GM12874 (cell line): ENCODE measurements around the gene UGT1A3.

Experiments
- TF ChIP-seq, protein P1 (sequence below): IDR thresholded peaks from 2 replicates; pipeline ENCODE4 v1.5.1; 2011; ENCODE audit warnings: low read depth, mild to moderate bottlenecking, control low read depth, low read length, moderate library complexity; ENCODE audit not compliant: insufficient read depth

Gene UGT1A3

DNA sequence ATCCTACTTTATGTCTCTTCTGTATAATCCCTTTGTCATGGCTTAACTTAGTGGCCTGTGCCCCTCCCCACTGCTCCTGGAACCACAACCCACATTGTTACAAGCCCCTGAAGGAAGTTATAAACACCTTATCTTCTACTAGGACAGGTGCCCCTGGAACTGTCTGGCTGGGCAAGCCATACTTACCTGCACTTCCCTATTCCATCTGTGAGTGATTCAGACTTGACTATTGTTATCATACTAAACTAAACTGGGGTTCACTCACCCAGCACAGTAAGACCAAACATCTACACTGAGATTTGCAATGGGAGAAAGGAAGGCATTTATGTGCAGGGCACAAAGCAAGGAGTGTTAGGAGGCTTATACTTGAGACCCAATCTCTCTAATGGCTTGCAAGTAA, 39.8 kb upstream of the UGT1A3 start:
- TF ChIP-seq, protein P1, sequence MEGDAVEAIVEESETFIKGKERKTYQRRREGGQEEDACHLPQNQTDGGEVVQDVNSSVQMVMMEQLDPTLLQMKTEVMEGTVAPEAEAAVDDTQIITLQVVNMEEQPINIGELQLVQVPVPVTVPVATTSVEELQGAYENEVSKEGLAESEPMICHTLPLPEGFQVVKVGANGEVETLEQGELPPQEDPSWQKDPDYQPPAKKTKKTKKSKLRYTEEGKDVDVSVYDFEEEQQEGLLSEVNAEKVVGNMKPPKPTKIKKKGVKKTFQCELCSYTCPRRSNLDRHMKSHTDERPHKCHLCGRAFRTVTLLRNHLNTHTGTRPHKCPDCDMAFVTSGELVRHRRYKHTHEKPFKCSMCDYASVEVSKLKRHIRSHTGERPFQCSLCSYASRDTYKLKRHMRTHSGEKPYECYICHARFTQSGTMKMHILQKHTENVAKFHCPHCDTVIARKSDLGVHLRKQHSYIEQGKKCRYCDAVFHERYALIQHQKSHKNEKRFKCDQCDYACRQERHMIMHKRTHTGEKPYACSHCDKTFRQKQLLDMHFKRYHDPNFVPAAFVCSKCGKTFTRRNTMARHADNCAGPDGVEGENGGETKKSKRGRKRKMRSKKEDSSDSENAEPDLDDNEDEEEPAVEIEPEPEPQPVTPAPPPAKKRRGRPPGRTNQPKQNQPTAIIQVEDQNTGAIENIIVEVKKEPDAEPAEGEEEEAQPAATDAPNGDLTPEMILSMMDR = no peak

- TF ChIP-seq, protein P1 = no peak
Observed at GRCh38 chr2:233689501-233689900, 39.3 kb upstream of the UGT1A3 start.

DNA sequence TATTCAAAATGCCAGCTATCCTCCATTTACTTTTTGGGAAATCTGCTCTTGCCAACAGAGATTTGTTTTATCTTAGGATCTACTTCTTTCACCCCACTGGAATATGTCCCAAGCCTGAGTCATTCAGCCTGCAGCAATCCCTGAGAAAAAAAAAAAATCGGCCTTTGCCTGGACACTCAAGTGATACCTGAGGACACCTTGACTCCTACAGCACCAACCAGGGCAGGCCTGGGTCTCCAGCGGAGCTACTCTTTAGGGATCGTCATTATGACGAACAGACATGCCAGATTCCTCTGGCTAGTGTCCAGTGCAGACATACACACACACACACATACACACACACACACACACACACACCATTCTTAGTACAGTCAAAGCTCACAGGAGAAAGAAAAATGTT, 38.4 kb upstream of the UGT1A3 start:
- TF ChIP-seq, protein P1 = no peak

DNA sequence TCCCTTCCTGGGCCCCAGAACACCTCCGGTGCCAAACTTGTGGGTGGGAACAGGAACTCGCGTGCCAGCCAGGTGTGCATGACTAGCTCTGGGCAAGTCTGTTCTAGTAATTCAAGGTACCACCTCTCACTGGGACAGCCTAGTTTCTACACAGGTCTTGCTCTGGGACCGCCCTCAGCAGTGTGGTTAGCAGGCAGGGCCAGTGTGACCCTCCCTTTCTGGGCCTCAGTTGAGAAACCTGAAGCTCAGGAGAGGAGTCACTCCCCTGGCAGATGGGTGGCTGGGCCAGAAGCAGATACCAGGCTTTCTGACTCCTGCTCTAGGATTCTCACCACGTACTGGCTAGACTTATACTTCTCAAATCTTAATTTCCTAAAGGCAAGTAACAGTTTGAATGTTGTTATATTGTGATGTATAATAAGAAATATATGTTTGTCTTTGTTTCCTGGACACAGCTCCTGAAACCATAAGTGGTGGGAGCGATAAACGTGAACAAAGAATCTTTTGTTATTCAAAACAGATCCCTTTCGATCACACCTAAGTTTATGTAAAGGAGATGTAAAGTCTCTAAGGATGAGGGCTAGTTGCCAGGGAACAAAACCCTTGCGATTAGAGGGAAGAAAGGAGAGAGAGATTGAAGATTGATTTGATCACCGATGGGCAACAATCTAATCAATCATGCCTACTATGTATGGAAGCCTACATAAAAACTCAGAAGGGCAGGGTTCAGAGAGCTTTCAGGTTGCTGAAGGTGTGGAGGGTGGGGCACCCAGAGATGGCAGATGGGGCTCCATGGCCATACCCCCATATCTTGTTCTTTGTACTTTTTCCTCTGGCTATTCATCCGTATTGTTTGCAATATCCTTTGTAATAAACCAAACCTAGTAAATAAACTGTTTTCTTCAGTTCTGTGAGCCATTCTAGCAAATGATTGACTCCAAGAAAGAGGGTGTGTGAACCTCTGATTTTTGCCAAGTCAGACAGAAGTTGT, 37.1 kb upstream of the UGT1A3 start:
- TF ChIP-seq, protein P1 = no peak

GRCh38 chr2:233692648-233693047, 36.2 kb upstream of the UGT1A3 start, which contains the start of gene UGT1A6:
TSS of gene UGT1A6 (plus strand) at chr2:233692890. CDS start at chr2:233693005, 115 bp downstream.
- TF ChIP-seq, protein P1 = no peak

DNA sequence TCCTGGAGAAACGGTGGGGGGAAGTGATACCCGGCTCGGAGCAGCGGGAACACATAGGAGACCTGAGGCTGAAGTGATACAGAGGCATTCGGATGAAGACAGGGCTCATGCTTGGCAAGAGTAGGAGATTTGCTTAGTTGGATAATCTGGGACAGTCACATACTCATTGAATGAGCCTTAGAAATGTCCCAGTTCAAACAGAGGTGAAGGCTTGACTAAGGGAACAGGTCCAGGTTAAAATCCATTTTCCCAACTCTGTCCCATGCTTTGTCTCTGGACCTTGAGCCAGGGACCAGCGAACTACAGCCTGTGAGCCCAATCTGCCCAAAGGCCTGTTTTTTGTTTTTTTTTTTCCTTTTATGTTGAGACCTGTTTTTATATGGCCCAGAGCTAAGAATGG, 34.9 kb upstream of the UGT1A3 start:
- TF ChIP-seq, protein P1 = no peak

DNA sequence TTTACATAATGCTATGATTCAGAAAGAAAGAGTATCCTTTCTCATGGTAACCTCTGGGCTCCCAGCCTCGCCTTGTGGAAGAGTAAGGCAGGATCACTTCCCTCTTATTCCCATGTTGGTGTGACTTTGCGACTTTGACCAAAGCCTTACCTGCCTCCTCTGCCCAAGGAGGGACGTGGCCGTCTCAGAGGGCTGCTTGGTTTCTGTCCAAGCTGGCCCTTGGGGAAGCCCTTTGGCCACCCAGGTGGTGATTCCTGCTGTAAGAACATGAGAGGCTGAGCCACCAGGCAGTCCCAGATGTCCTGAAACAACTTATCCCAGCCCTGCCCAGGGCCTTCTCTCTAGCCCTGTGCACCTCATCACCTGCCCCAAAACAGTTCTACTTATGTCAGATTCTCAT, 30.1 kb upstream of the UGT1A3 start:
- TF ChIP-seq, protein P1 = no peak
